Measurements from ENCODE around the gene KIAA1549. TPM values are rescaled to one million over a fixed set of nuclear protein-coding genes. Genes with fewer than 3 reads are reported as not detected.

Gene KIAA1549
- total RNA-seq, 1 experiment from 2014 or later = 18.7 TPM

DNA sequence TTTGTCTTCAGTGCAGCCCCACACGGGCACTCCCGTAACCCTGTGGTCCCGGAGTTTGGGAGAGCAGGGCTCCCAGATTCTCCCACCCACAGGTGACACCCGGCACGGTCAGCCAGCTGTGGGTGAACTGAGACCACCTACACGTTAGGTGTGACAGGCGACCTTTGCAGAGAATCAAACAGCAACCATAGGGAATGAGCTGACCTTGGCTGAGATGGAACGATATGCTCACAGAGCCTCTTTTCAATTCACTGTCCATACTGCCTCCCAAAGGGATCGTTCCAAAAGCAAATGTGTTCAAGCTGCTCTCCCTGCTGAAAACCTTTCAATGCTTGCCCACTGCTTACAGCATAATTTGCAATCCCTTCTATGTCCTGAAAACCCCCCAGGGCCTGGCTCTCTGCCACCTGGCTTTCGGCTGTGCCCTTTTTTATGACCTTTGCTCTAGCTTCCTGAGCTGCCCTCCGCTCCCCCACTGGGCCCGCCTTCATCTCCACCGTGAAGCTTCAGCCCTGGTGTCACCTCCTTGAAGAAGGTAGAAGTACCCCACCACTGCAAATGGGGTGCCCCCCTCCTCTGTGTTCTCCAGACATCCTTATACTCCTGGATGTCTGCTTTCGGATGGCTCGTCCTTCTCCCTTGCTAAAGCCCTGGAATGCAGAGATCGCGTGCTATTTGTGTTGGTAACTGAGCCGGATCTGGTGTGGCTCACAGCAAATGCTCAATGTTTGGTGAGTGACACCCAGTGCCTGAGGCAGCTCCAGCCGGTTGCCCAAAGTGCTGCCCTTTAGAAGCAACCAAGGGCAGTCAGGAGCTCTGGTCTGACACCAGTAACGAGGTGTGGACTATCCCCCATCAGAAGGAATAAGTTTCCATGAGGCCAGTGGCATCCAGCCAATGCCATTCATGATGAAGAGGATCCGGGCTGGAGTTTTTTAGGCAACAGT lies 90.4 kb downstream of the KIAA1549 start:
- H3K4me3 Mint-ChIP-seq = no peak overlapping the region
- no peak for ATAC-seq
- CTCF ChIA-PET = no interaction called here

DNA sequence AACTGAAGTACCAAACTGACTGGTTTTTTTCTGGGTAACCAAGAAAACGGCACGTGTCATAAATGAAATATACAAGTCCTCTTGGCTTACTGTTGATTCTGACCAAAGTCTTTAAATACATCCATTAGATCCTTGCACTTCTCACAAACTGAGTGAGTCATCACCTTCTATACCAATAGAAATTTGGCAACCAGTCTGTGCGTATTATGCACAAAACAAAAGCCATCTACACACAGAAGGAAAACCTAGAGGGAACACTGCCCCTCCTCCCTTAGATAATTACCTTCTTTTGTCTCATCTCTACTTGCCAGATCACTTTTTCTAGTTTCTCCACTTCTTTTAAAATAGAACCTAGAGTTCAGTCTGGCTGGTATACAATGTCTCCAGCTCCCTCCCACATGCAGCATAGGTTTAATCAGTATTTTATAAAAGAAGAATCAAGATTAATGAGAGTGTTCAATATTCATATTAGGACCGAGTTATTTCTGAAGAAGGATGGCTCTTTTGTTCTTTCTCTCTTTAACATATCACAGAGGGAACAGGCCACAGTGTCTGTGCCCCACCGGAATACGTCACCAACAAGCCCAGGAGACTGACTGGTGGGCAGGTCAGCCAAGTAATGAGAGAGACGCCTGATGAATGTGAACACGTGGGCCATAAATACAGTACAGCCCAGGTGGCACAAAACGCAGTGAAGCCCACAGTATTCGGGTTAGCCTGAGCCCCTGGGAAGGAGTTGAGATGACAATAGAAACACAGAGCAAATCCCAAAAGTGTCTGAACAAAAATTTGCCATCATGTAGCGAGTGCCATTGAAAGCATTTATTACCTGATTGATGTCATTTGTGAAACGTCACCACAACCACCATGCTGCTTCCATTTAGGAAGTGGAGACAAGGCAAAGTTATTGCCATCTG lies 91.3 kb downstream of the KIAA1549 start:
- ChIA-PET POLR2A (no interaction called here), CTCF (no interaction called here)
- Mint-ChIP-seq H3K4me1 (peaks cover 17% of the 10 kb centered on the region), H3K27ac (no peak overlapping the region), H3K27me3 (ENCODE audit: low read depth) (no peaks in the 10 kb centered on the region), H3K9me3 (no peaks in the 10 kb centered on the region), H3K36me3 (peaks cover 20% of the 10 kb centered on the region), H3K4me3 (no peak overlapping the region)
- no peak for DNase-seq (ENCODE audit: low spot score)
- no peak for ATAC-seq
- no peak for TF ChIP-seq NR1H2 (CRISPR knock-in tag; IDR thresholded peaks at IDR 0.05)
- TF ChIP-seq ATF3 (CRISPR knock-in tag; conservative IDR thresholded peaks at IDR 0.05) = no peak
- no peak for TF ChIP-seq NFATC4 (CRISPR knock-in tag; IDR thresholded peaks at IDR 0.05)
- TF ChIP-seq JUN (CRISPR knock-in tag; IDR thresholded peaks at IDR 0.05) = no peak
- TF ChIP-seq MXD4 (CRISPR knock-in tag; IDR thresholded peaks at IDR 0.05; ENCODE audit: borderline replicate concordance) = no peak
- TF ChIP-seq, protein P1, sequence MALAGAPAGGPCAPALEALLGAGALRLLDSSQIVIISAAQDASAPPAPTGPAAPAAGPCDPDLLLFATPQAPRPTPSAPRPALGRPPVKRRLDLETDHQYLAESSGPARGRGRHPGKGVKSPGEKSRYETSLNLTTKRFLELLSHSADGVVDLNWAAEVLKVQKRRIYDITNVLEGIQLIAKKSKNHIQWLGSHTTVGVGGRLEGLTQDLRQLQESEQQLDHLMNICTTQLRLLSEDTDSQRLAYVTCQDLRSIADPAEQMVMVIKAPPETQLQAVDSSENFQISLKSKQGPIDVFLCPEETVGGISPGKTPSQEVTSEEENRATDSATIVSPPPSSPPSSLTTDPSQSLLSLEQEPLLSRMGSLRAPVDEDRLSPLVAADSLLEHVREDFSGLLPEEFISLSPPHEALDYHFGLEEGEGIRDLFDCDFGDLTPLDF (CRISPR knock-in tag; IDR thresholded peaks at IDR 0.05) = no peak
- no peak for TF ChIP-seq FOXP4 (CRISPR knock-in tag; IDR thresholded peaks at IDR 0.05)
- TF ChIP-seq ZNF317 (CRISPR knock-in tag; IDR thresholded peaks at IDR 0.05; ENCODE audit: borderline replicate concordance, low read depth) = no peak
- no peak for TF ChIP-seq IRF2 (CRISPR knock-in tag; IDR thresholded peaks at IDR 0.05; ENCODE audit: borderline replicate concordance, low read depth)
- TF ChIP-seq JAZF1 (CRISPR knock-in tag; IDR thresholded peaks at IDR 0.05) = no peak

More for the DNA sequence above, 90.4 kb downstream of the KIAA1549 start:
- Mint-ChIP-seq H3K4me1 (peaks cover 12% of the 10 kb centered on the region), H3K27me3 (ENCODE audit: low read depth) (no peaks in the 10 kb centered on the region), H3K9me3 (no peaks in the 10 kb centered on the region), H3K27ac (0 out of 2 replicates have a peak overlapping the region, but pooled peaks have one; percentile 46), H3K36me3 (peaks cover 21% of the 10 kb centered on the region)
- DNase-seq (ENCODE audit: low spot score) = no peak
- TF ChIP-seq JAZF1 (CRISPR knock-in tag; IDR thresholded peaks at IDR 0.05) (no peak), SMAD3 (CRISPR knock-in tag; IDR thresholded peaks at IDR 0.05; ENCODE audit: borderline replicate concordance) (no peak), EMX1 (CRISPR knock-in tag; IDR thresholded peaks at IDR 0.05) (no peak), ATF3 (CRISPR knock-in tag; conservative IDR thresholded peaks at IDR 0.05) (no peak), TEAD4 (CRISPR knock-in tag; IDR thresholded peaks at IDR 0.05) (no peak), HMGA2 (CRISPR knock-in tag; IDR thresholded peaks at IDR 0.05) (no peak), CBFB (CRISPR knock-in tag; IDR thresholded peaks at IDR 0.05; ENCODE audit: low read depth) (no peak), TP53 (CRISPR knock-in tag; IDR thresholded peaks at IDR 0.05) (no peak), ZSCAN18 (CRISPR knock-in tag; IDR thresholded peaks at IDR 0.05) (no peak), NR1H2 (CRISPR knock-in tag; IDR thresholded peaks at IDR 0.05) (no peak), PREB (CRISPR knock-in tag; IDR thresholded peaks at IDR 0.05; ENCODE audit: borderline replicate concordance) (no peak), ELF4 (CRISPR knock-in tag; IDR thresholded peaks at IDR 0.05; ENCODE audit: low read depth) (no peak)
- TF ChIP-seq, protein P2, sequence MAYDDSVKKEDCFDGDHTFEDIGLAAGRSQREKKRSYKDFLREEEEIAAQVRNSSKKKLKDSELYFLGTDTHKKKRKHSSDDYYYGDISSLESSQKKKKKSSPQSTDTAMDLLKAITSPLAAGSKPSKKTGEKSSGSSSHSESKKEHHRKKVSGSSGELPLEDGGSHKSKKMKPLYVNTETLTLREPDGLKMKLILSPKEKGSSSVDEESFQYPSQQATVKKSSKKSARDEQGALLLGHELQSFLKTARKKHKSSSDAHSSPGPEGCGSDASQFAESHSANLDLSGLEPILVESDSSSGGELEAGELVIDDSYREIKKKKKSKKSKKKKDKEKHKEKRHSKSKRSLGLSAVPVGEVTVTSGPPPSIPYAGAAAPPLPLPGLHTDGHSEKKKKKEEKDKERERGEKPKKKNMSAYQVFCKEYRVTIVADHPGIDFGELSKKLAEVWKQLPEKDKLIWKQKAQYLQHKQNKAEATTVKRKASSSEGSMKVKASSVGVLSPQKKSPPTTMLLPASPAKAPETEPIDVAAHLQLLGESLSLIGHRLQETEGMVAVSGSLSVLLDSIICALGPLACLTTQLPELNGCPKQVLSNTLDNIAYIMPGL (CRISPR knock-in tag; IDR thresholded peaks at IDR 0.05) = no peak
- POLR2A ChIA-PET = no interaction called here

Data from WTC11 (cell line).